Measurements from ENCODE around the gene ASH1L.

DNA sequence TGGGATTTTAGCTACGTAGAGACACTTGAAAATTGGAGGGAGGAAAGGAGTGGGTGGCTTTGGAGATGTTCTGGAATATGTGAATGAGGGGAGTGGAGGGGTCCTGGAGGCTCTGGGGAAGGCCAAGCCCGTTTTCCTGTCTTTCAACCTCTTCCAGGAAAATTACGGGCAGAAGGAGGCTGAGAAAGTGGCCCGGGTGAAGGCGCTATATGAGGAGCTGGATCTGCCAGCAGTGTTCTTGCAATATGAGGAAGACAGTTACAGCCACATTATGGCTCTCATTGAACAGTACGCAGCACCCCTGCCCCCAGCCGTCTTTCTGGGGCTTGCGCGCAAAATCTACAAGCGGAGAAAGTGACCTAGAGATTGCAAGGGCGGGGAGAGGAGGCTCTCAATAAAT is 242.4 kb downstream of the ASH1L start:
- TF ChIP-seq TAF1 (IDR thresholded peaks at IDR 0.05; ENCODE audit: borderline replicate concordance, insufficient read depth, low read length) (no peak), SIN3A (IDR thresholded peaks at IDR 0.05; ENCODE audit: borderline replicate concordance, insufficient read depth, low read length) (no peak)

Measured in PFSK-1 (cell line).